Stimulated activated naive CD8-positive, alpha-beta T cell treated with anti-CD3 and anti-CD28 coated beads, Interleukin-15, Interleukin-2, amounts not matched to agents 100 ng/mL and 50 ng/mL, for 24 hours (primary cell): ENCODE data around the gene FBH1.
A peak's percentile ranks its signal among the peaks of the same experiment; 100 is the strongest.

Experiments used
- H3K27ac Mint-ChIP-seq: one replicate; pipeline ENCODE4 v1.8.0; 2021; ENCODE audit warnings: mild to moderate bottlenecking, mixed read lengths
- H3K27me3 Mint-ChIP-seq: one replicate; pipeline ENCODE4 v1.8.0; 2021; ENCODE audit warnings: mixed read lengths
- H3K36me3 Mint-ChIP-seq: one replicate; pipeline ENCODE4 v1.8.0; 2021; ENCODE audit warnings: low read depth, mixed read lengths
- H3K4me1 Mint-ChIP-seq: one replicate; pipeline ENCODE4 v1.8.0; 2021; ENCODE audit warnings: low read depth, mixed read lengths
- H3K4me3 Mint-ChIP-seq: one replicate; pipeline ENCODE4 v1.8.0; 2021; ENCODE audit warnings: mild to moderate bottlenecking, mixed read lengths
- H3K9me3 Mint-ChIP-seq: one replicate; pipeline ENCODE4 v1.8.0; 2021; ENCODE audit warnings: mixed read lengths

The FBH1 gene

GRCh38 chr10:5891009-5891408, 966 bp downstream of the FBH1 start:
- H3K9me3 Mint-ChIP-seq, result no peaks in the 10 kb centered on the region
- peak overlapping the region; percentile 82 for H3K27ac Mint-ChIP-seq
- peaks cover 69% of the 10 kb centered on the region for H3K4me1 Mint-ChIP-seq
- H3K4me3 Mint-ChIP-seq, result peak overlapping the region; percentile 93
- H3K36me3 Mint-ChIP-seq, result peaks cover 56% of the 10 kb centered on the region
- H3K27me3 Mint-ChIP-seq, result no peaks in the 10 kb centered on the region

GRCh38 chr10:5892007-5892406, 2.0 kb downstream of the FBH1 start:
- peaks cover 58% of the 10 kb centered on the region for H3K36me3 Mint-ChIP-seq
- H3K4me1 Mint-ChIP-seq, result peaks cover 75% of the 10 kb centered on the region
- no peaks in the 10 kb centered on the region for H3K9me3 Mint-ChIP-seq
- H3K27me3 Mint-ChIP-seq, result no peaks in the 10 kb centered on the region
- no peak overlapping the region for H3K27ac Mint-ChIP-seq
- H3K4me3 Mint-ChIP-seq, result peak overlapping the region; percentile 26

DNA sequence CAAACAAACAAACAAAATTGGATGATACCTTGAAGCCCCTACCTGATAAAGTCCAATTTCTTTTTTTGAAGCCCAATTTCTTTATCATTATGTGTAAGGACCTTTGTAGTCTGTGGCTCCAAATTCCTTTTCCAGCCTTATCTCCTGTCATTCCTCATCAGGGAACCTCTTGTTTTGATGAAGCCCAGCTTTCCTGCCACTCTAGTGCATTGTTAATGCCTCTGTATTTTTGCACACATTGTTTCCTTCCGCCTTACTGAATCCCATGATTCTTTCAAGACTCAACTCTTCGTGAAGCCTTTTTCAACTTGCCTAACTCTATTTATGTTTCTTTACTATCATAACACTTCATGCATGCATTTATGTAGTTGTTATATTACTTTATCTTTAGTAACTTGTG, 3.3 kb downstream of the FBH1 start:
- peaks cover 4% of the 10 kb centered on the region for H3K9me3 Mint-ChIP-seq
- H3K4me1 Mint-ChIP-seq, result peaks cover 72% of the 10 kb centered on the region
- H3K27me3 Mint-ChIP-seq, result no peaks in the 10 kb centered on the region
- no peak overlapping the region for H3K4me3 Mint-ChIP-seq
- H3K27ac Mint-ChIP-seq, result no peak overlapping the region
- peaks cover 68% of the 10 kb centered on the region for H3K36me3 Mint-ChIP-seq

DNA sequence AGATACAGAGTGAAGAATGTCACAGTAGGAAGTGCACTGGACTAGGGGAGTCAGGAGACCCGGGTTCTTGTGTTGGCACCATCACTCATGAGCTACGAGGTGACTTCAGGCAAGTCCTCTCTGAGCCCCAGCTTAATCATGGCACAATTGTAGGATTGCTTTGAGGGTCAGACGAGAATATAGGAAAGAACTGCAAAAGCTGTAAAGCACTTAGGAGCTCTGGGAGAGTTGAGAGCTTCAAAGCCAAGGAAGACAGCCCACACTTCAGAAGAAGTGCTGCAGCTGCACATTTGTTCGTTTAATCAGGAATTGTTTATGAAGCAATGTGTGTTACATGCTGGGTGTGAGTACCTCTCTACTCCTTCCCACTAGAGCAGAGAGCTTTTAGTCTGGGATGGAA, 4.4 kb downstream of the FBH1 start:
- no peak overlapping the region for H3K4me3 Mint-ChIP-seq
- no peaks in the 10 kb centered on the region for H3K27me3 Mint-ChIP-seq
- no peak overlapping the region for H3K27ac Mint-ChIP-seq
- peaks cover 70% of the 10 kb centered on the region for H3K36me3 Mint-ChIP-seq
- peaks cover 69% of the 10 kb centered on the region for H3K4me1 Mint-ChIP-seq
- H3K9me3 Mint-ChIP-seq, result peaks cover 4% of the 10 kb centered on the region

DNA sequence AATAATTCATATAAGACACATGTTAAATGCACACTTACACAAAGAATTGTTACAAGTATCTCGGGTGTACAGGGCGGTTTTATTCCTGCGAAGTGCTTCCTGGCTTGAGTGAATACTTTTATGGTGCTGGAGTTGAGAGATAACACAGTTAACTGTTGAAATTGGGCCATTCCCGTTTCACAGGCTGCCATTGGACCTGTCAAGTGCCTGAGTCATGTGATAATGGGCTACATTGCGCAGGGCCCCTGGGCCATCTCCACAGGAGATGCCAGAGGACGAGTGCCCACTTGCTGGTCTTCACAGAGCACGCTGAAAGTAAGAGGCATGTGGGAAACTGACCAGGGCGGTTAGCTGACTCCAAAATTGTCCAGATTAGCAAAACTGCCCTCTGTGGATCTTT, 4.8 kb downstream of the FBH1 start:
- no peak overlapping the region for H3K4me3 Mint-ChIP-seq

DNA sequence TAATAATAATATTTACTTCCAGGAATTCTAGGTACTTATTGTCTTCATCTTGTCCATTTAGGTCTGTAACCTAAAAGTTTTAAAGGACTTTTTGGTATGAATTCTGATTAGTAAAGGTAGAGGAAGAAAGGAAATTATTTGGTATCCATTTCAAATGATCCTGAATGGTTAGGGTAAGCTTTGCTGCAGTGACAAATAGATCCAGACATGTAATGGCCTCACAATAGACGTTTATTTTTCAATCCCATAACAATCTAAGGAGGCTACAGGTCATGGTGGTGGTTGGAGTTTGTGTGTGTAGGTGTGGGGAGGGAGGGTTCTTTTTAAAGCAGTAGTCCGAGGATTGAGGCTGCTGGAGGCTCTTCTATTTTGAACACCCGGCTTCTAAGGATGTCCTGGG, 5.3 kb downstream of the FBH1 start:
- H3K27me3 Mint-ChIP-seq, result no peaks in the 10 kb centered on the region
- peaks cover 4% of the 10 kb centered on the region for H3K9me3 Mint-ChIP-seq
- peaks cover 71% of the 10 kb centered on the region for H3K4me1 Mint-ChIP-seq
- no peak overlapping the region for H3K4me3 Mint-ChIP-seq
- H3K27ac Mint-ChIP-seq, result no peak overlapping the region
- H3K36me3 Mint-ChIP-seq, result peaks cover 70% of the 10 kb centered on the region

More for the DNA sequence above, 4.8 kb downstream of the FBH1 start:
- no peaks in the 10 kb centered on the region for H3K27me3 Mint-ChIP-seq
- peaks cover 4% of the 10 kb centered on the region for H3K9me3 Mint-ChIP-seq
- no peak overlapping the region for H3K27ac Mint-ChIP-seq
- peaks cover 71% of the 10 kb centered on the region for H3K4me1 Mint-ChIP-seq
- peaks cover 70% of the 10 kb centered on the region for H3K36me3 Mint-ChIP-seq

- peaks cover 67% of the 10 kb centered on the region for H3K4me1 Mint-ChIP-seq
- H3K4me3 Mint-ChIP-seq, result no peak overlapping the region
- H3K36me3 Mint-ChIP-seq, result peaks cover 70% of the 10 kb centered on the region
- no peaks in the 10 kb centered on the region for H3K27me3 Mint-ChIP-seq
- H3K27ac Mint-ChIP-seq, result peak overlapping the region; percentile 77
- H3K9me3 Mint-ChIP-seq, result peaks cover 4% of the 10 kb centered on the region
These were observed 5.8 kb downstream of the FBH1 start for GRCh38 chr10:5895804-5896203.

DNA sequence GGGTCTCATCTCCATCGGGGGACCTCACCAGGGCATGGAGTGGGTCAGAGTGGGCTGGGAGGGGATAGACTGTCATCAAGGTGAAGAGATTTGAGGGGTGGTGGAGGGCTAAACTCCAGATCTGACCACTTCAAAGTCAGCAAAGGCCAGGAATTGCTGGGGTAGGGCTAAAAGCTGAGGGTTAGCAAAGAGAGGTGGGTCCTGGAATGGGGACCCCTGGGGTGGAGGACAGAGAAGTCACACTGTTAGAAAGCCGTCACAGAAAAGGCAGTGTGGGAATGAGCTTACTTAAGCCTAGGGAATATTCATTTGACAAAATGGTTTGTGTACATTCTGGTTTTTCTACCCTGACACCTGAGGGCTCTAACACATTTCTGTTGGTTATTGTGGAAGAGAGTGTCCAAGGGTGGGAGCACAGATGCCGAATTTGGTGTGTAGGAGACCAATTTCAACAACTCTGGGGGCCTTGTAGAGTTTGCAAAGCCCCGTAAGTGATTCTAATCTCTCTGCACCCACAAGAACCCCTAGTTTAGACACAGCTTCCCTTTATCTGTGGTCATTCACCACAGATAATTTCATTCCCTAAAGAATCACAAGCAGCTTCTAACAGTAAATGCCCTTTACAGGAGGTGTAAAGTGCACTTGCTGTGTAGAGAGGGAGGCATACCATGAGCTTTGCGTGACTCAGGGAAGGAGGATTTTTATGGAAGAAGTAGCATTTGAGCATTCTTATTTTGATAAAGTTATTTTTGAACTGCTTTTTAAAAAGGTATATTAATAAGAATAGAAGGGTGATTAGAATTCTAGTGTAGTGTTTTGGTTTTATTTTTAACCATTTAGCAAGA, 6.4 kb downstream of the FBH1 start:
- Mint-ChIP-seq H3K27ac (peak overlapping the region; percentile 77), H3K9me3 (peaks cover 4% of the 10 kb centered on the region), H3K27me3 (no peaks in the 10 kb centered on the region), H3K4me3 (no peak overlapping the region), H3K36me3 (peaks cover 64% of the 10 kb centered on the region), H3K4me1 (peaks cover 61% of the 10 kb centered on the region)

GRCh38 chr10:5897053-5897340, 7.0 kb downstream of the FBH1 start:
- no peak overlapping the region for H3K4me3 Mint-ChIP-seq

DNA sequence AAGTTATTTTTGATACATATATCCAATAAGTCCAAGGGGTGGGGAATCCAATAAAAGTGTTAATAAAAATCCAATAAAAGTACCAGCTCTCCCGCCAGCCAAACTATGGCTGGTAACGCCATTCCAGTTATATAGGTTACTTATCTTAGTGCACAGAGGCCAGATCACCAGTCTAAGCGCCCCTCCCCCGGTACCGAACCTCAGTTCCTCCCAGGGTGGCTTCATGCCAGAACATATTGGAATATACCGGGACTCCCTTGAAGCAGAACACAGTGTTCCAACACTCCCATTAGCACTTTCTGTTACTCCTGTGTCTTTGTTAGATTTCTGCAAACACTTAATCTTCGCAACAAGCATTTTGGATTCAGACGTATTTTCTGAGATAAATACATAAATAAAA, 7.5 kb downstream of the FBH1 start:
- Mint-ChIP-seq H3K27me3 (no peaks in the 10 kb centered on the region), H3K9me3 (peaks cover 4% of the 10 kb centered on the region), H3K27ac (no peak overlapping the region), H3K4me1 (peaks cover 50% of the 10 kb centered on the region), H3K36me3 (peaks cover 56% of the 10 kb centered on the region), H3K4me3 (no peak overlapping the region)

More at GRCh38 chr10:5897053-5897340, 7.0 kb downstream of the FBH1 start:
- peaks cover 60% of the 10 kb centered on the region for H3K36me3 Mint-ChIP-seq
- peaks cover 4% of the 10 kb centered on the region for H3K9me3 Mint-ChIP-seq
- H3K27ac Mint-ChIP-seq, result no peak overlapping the region
- peaks cover 55% of the 10 kb centered on the region for H3K4me1 Mint-ChIP-seq
- H3K27me3 Mint-ChIP-seq, result no peaks in the 10 kb centered on the region

GRCh38 chr10:5898163-5898562, 8.1 kb downstream of the FBH1 start:
- Mint-ChIP-seq H3K27me3 (no peaks in the 10 kb centered on the region), H3K4me1 (peaks cover 47% of the 10 kb centered on the region), H3K27ac (no peak overlapping the region), H3K9me3 (peaks cover 4% of the 10 kb centered on the region), H3K36me3 (peaks cover 53% of the 10 kb centered on the region), H3K4me3 (no peak overlapping the region)

GRCh38 chr10:5900247-5900646, 10.2 kb downstream of the FBH1 start:
- Mint-ChIP-seq H3K36me3 (peaks cover 40% of the 10 kb centered on the region), H3K4me3 (no peak overlapping the region), H3K27me3 (no peaks in the 10 kb centered on the region), H3K9me3 (peaks cover 4% of the 10 kb centered on the region), H3K4me1 (peaks cover 39% of the 10 kb centered on the region), H3K27ac (no peak overlapping the region)

GRCh38 chr10:5902511-5903274, 12.7 kb downstream of the FBH1 start:
- no peak overlapping the region for H3K27ac Mint-ChIP-seq
- peaks cover 22% of the 10 kb centered on the region for H3K4me1 Mint-ChIP-seq
- no peaks in the 10 kb centered on the region for H3K9me3 Mint-ChIP-seq
- peaks cover 37% of the 10 kb centered on the region for H3K36me3 Mint-ChIP-seq
- H3K27me3 Mint-ChIP-seq, result no peaks in the 10 kb centered on the region
- no peak overlapping the region for H3K4me3 Mint-ChIP-seq

- H3K9me3 Mint-ChIP-seq, result no peaks in the 10 kb centered on the region
- no peak overlapping the region for H3K27ac Mint-ChIP-seq
- H3K36me3 Mint-ChIP-seq, result peaks cover 37% of the 10 kb centered on the region
- peaks cover 24% of the 10 kb centered on the region for H3K4me1 Mint-ChIP-seq
- no peaks in the 10 kb centered on the region for H3K27me3 Mint-ChIP-seq
- no peak overlapping the region for H3K4me3 Mint-ChIP-seq
These were observed 13.5 kb downstream of the FBH1 start for GRCh38 chr10:5903563-5903962.

DNA sequence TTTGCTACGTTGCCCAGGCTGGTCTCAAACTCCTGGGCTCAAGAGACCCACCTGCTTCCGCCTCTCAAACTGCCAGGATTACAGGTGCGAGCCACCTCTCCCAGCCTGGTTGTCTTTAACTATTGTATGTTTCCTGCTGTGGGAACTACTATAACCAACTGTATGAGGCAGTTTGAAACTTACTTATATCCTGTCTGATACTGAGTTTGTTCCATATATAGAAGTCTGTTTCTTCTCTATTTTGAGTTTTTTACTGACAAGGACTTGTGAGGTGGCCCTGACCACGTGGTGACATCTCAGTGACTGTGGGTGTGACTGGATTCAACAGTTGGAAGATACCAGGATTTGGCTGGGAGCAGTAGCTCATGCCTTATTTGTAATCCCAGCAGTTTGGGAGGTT, 14.2 kb downstream of the FBH1 start:
- Mint-ChIP-seq H3K4me1 (peaks cover 22% of the 10 kb centered on the region), H3K27ac (no peak overlapping the region), H3K36me3 (peaks cover 40% of the 10 kb centered on the region), H3K4me3 (no peak overlapping the region), H3K9me3 (no peaks in the 10 kb centered on the region), H3K27me3 (no peaks in the 10 kb centered on the region)
